HG03439 (cell line): Measurements from ENCODE around the gene UIMC1.
"Not testable (repeated sequence)": the region's sequence is repeated elsewhere in the genome, so short reads cannot be mapped to it uniquely, and the experiment has no call there.

Experiments
- ATAC-seq: cut with Tn5 transposase; IDR thresholded peaks from one replicate; pipeline ENCODE4 v1.9.1; 2021; ENCODE audit warnings: mild to moderate bottlenecking, moderate library complexity; ENCODE audit not compliant: unreplicated experiment

The UIMC1 gene

GRCh38 chr5:177006265-177006972 lies at the start of gene UIMC1:
Gene UIMC1 (minus strand): TSS chr5:177006779. CDS start chr5:176982615, 24,164 bp downstream.
- peak; percentile 77 for ATAC-seq

- ATAC-seq, result no peak
Observed at GRCh38 chr5:177049285-177049684, 42.7 kb upstream of the UIMC1 start.

- ATAC-seq, result not testable (repeated sequence)
Observed at GRCh38 chr5:177048531-177048930, 42.0 kb upstream of the UIMC1 start.

- ATAC-seq, result no peak
Observed at GRCh38 chr5:177045631-177046030, 39.1 kb upstream of the UIMC1 start.

- no peak for ATAC-seq
Observed at GRCh38 chr5:177044641-177045040, 38.1 kb upstream of the UIMC1 start.

- no peak for ATAC-seq
Observed at GRCh38 chr5:177043958-177044357, 37.4 kb upstream of the UIMC1 start.

GRCh38 chr5:177043114-177043513 lies 36.5 kb upstream of the UIMC1 start:
- ATAC-seq, result no peak

- ATAC-seq, result no peak
Observed at GRCh38 chr5:177041936-177042335, 35.4 kb upstream of the UIMC1 start.

GRCh38 chr5:177040814-177041420 lies 34.3 kb upstream of the UIMC1 start:
- no peak for ATAC-seq

- no peak for ATAC-seq
Observed at GRCh38 chr5:177036921-177037320, 30.3 kb upstream of the UIMC1 start.

- no peak for ATAC-seq
Observed at GRCh38 chr5:177036443-177036842, 29.9 kb upstream of the UIMC1 start.

GRCh38 chr5:177035976-177036375 lies 29.4 kb upstream of the UIMC1 start:
- no peak for ATAC-seq

- no peak for ATAC-seq
Observed at GRCh38 chr5:177029498-177029897, 22.9 kb upstream of the UIMC1 start.

- ATAC-seq, result no peak
Observed at GRCh38 chr5:177027665-177028064, 21.1 kb upstream of the UIMC1 start.

GRCh38 chr5:177025101-177025601 lies 18.6 kb upstream of the UIMC1 start:
- ATAC-seq, result no peak

- ATAC-seq, result no peak
Observed at GRCh38 chr5:177024559-177024958, 18.0 kb upstream of the UIMC1 start.

- no peak for ATAC-seq
Observed at GRCh38 chr5:177023303-177023664, 16.7 kb upstream of the UIMC1 start.

GRCh38 chr5:177022386-177023302 lies 16.1 kb upstream of the UIMC1 start, which contains the start of gene ZNF346:
Gene ZNF346 (plus strand): TSS chr5:177022696. CDS start chr5:177022739, 43 bp downstream.
- peak; percentile 88 for ATAC-seq

- no peak for ATAC-seq
Observed at GRCh38 chr5:177020033-177020432, 13.5 kb upstream of the UIMC1 start.

GRCh38 chr5:177018341-177018740 lies 11.8 kb upstream of the UIMC1 start:
- ATAC-seq, result no peak

- no peak for ATAC-seq
Observed at GRCh38 chr5:177015156-177015555, 8.6 kb upstream of the UIMC1 start.
